Activated naive CD4-positive, alpha-beta T cell treated with anti-CD3 and anti-CD28 coated beads, Interleukin-2, amount 50 U/mL, for 72 hours (primary cell): Measurements from ENCODE around the gene DYNLL1. TPM values are rescaled to one million over a fixed set of nuclear protein-coding genes. Genes with fewer than 3 reads are reported as not detected.
A peak's percentile ranks its signal among the peaks of the same experiment; 100 is the strongest.
"Not testable (repeated sequence)": the region's sequence is repeated elsewhere in the genome, so short reads cannot be mapped to it uniquely, and the experiment has no call there.

Experiments used
- ATAC-seq, 2 donors: fragments of 150-1000 bp; cut with Tn5 transposase; 2 replicates each; pipeline ENCODE4 v1.10.0; 2021; ENCODE audit warnings: mild to moderate bottlenecking in 2 of 2, moderate library complexity in 2 of 2
- DNase-seq, 2 donors: peaks; one replicate each; pipeline ENCODE4 v3.0.0; 2021 to 2022; ENCODE audit warnings: low spot score in 2 of 2
- H3K27ac Mint-ChIP-seq, 2 donors: one replicate each; pipeline ENCODE4 v1.8.0; 2022; ENCODE audit warnings: mild to moderate bottlenecking in 2 of 2, mixed read lengths in 2 of 2
- H3K36me3 Mint-ChIP-seq, 2 donors: one replicate each; pipeline ENCODE4 v1.8.0; 2022; ENCODE audit warnings: mixed read lengths in 2 of 2
- H3K9me3 Mint-ChIP-seq, 2 donors: one replicate each; pipeline ENCODE4 v1.8.0; 2022; ENCODE audit warnings: mixed read lengths in 2 of 2
- total RNA-seq, 2 donors: library from RNA; stranded (reverse); gene quantifications; one replicate each; pipeline ENCODE4 v1.2.3, GENCODE V29; 2022

The DYNLL1 gene
- total RNA-seq, 2 donors from 2014 or later, result 49.5 to 157 TPM

GRCh38 chr12:120469450-120470149, 26.3 kb upstream of the DYNLL1 start, which contains the start of gene SRSF9:
SRSF9 (minus strand) TSS chr12:120469748; CDS start chr12:120469609, 139 bp downstream.
- Mint-ChIP-seq H3K27ac (peak within 1 kb of the TSS; percentile 89 to 95), H3K36me3 (peaks cover 6 to 15% of the 10 kb centered on the region in 2 donors), H3K9me3 (no peaks in the 10 kb centered on the region)
- peak; percentile 92 to 96 for ATAC-seq
- peak; percentile 97 to 98 for DNase-seq

DNA sequence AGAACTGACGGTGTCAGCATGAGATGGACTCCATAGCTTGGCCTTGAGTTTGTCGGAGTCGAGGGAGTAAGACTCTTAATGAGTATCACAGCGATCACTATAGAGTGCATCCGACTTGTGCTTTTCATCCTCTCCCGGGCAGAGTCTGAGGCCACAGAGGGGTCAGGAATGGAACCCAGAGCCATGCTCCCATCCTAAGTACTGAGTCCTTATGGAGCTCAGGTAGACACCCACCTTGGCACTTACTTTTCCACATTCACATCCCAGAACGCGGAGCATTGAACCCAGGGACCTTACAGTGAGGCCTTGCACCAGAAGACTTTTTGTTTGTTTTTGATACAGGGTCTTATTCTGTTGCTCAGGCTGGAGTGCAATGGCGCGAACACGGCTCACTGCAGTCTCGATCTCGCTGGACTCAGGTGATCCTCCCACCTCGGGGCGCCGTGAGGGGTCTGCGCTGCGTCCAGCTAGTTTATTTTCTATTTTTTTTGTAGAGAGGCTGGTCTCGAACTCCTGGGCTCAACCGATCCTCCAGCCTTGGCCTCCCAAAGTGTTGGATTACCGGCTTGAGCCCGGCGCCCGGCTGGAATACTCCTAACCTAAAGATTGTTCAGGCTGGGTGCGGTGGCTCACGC, 25.6 kb upstream of the DYNLL1 start:
- no peaks in the 10 kb centered on the region for H3K9me3 Mint-ChIP-seq
- H3K36me3 Mint-ChIP-seq, result peaks cover 4 to 14% of the 10 kb centered on the region in 2 donors
- no peak for DNase-seq

DNA sequence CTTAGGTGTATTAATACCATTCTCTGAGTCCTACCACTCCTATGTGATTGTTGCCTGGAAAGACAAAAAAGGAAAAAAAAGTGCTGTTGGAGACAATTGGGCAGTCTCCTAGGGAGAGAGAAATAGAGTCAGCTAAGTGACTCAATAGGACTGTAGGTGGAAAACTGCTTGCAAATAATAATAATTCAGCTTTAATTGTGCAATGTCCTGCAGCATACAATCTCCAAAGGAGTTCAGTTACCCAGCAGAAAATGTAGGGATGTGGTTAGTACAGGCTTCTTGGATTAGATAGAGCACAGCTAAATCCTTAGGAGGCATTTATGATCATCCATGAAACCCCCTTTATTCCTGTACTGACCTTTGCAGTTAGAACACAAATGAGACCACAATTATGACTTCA, 23.4 kb upstream of the DYNLL1 start:
- DNase-seq (no peak), ATAC-seq (no peak)
- Mint-ChIP-seq H3K36me3 (peaks cover 0 to 11% of the 10 kb centered on the region in 2 donors), H3K27ac (no peak overlapping the region), H3K9me3 (no peaks in the 10 kb centered on the region)

More for the DNA sequence above, 25.6 kb upstream of the DYNLL1 start:
- peak in 1 of 2 donors; percentile 32 for ATAC-seq
- H3K27ac Mint-ChIP-seq, result peak overlapping the region; percentile 79 to 89

DNA sequence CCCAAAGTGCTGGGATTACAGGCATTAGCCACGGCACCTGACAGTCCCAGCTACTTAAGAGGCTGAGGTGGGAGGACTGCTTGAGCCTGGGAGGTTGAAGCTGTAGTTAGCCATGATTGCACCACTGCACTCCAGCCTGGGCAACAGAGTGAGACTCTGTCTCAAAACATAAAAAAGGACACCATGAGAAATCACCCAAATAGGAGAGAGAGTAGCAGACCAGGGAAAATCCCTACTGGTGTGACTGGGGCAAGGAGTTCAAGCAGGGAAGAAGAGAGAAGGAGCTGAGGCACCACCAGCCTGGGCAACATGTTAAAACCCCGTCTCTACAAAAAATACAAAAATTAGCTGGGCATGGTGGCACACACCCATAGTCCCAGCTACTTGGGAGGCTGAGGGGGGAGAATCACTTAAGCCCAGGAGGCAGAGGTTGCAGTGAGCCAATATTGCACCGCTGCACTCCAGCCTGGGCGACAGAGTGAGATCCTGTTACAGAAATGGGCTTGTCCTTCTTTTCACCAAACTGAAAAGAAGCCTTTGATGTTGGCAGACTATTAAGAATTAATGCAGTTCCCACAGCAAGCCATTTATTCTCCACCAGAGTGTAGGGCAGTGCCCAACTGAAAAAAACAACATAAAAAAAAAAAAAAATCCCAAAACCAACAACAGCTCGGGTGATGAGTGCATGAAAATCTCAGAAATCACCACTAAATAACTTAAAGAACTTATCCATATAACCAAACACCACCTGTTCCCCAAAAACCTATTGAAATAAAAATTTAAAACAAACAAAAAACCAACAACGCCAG, 21.9 kb upstream of the DYNLL1 start:
- Mint-ChIP-seq H3K27ac (peak overlapping the region in 1 of 2 donors; percentile 34), H3K36me3 (no peaks in the 10 kb centered on the region), H3K9me3 (no peaks in the 10 kb centered on the region)
- ATAC-seq (no peak), DNase-seq (no peak)

DNA sequence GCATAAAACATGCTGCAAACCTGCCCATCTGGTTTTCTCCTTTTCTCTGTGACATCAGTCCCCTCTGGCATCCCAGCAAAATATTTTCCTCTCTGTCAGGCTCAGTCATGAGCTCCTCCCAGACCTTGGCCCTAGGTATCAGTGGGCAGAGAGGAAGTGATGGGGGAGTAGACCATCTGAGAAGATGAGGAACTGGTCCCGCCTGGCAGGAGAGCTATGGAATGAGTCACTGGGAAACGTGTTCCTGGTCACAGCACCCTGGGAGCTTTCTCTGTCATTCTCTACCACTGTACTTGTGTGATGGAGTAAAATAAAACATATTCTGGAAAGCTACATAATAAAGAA, 21.3 kb upstream of the DYNLL1 start:
- no peak for DNase-seq
- Mint-ChIP-seq H3K36me3 (no peaks in the 10 kb centered on the region), H3K27ac (no peak overlapping the region), H3K9me3 (no peaks in the 10 kb centered on the region)
- no peak for ATAC-seq

GRCh38 chr12:120475643-120476042, 20.3 kb upstream of the DYNLL1 start:
- Mint-ChIP-seq H3K27ac (no peak overlapping the region), H3K9me3 (no peaks in the 10 kb centered on the region), H3K36me3 (no peaks in the 10 kb centered on the region)
- ATAC-seq, result no peak
- no peak for DNase-seq

GRCh38 chr12:120479458-120479857, 16.5 kb upstream of the DYNLL1 start:
- no peak overlapping the region for H3K27ac Mint-ChIP-seq
- no peaks in the 10 kb centered on the region for H3K36me3 Mint-ChIP-seq
- no peaks in the 10 kb centered on the region for H3K9me3 Mint-ChIP-seq
- ATAC-seq (no peak), DNase-seq (no peak)

DNA sequence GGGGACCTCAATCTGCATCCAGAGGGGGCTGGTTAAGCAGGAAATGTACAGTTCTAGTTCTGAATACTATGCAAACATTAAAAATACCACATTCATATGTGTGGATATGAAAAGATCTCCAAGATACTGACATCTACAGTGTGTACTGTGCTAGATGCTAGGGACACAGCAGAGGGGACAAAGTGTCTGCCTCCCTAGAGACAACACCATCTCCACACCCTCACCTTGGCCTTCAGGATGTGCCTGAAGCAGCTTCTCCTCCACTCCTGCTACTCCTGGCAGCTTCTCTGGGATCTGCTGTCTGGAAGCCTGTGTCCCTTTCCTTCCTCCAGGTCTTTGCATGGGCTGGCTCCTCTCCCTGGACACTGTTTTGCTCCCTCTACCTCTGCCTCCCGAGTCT, 15.7 kb upstream of the DYNLL1 start:
- Mint-ChIP-seq H3K9me3 (no peaks in the 10 kb centered on the region), H3K27ac (peak overlapping the region in 1 of 2 donors; percentile 68), H3K36me3 (no peaks in the 10 kb centered on the region)
- DNase-seq (no peak), ATAC-seq (no peak)

- no peaks in the 10 kb centered on the region for H3K36me3 Mint-ChIP-seq
- peak overlapping the region; percentile 68 to 73 for H3K27ac Mint-ChIP-seq
- DNase-seq (no peak), ATAC-seq (no peak)
- no peaks in the 10 kb centered on the region for H3K9me3 Mint-ChIP-seq
These were observed 14.7 kb upstream of the DYNLL1 start for GRCh38 chr12:120481022-120481767.

GRCh38 chr12:120483621-120484020, 12.3 kb upstream of the DYNLL1 start:
- Mint-ChIP-seq H3K27ac (peak overlapping the region in 1 of 2 donors; percentile 45), H3K36me3 (no peaks in the 10 kb centered on the region), H3K9me3 (no peaks in the 10 kb centered on the region)
- DNase-seq (no peak), ATAC-seq (no peak)

DNA sequence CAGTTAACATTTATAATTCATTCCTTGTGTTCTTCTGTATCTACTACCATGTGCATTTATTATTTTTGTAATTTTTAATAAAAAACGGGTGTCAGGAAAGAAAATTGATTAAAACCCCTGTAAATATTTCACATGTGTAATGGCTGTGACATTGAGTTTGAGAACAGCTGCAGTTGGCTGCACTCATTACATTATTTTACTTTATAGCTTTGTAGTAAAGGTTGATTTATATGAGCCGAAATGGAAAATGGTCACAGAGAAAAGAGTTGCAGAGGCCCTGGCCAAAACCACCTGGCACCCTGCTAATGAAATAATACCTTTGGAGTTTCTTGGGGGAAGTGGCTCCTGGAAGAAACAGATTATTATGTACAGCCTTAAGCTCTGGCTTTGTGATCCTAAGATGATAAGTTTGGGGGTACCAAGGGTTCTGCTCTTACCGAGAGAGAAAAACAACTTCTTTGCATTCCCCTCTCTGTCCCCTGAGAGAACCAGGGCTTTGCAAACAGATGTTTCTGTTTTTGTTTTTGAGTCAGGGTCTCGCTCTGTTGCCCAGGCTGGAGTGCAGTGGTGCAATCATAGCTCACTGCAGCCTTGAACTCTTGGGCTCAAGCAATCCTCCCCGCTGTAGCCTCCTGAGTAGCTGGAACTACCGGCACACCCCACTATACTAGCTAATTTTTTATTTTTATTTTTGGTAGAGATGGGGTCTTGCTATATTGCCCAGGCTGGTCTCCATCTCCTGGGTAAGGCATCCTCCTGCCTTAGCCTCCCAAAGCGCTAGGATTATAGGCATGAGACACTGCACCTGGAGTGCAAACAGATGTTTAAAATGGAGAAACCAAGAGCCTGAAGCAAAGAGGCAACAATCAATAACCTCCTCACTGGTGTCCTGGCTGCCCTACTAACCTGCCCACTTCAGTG, 9.7 kb upstream of the DYNLL1 start:
- Mint-ChIP-seq H3K9me3 (no peaks in the 10 kb centered on the region), H3K27ac (no peak overlapping the region), H3K36me3 (no peaks in the 10 kb centered on the region)
- DNase-seq (no peak), ATAC-seq (no peak)

DNA sequence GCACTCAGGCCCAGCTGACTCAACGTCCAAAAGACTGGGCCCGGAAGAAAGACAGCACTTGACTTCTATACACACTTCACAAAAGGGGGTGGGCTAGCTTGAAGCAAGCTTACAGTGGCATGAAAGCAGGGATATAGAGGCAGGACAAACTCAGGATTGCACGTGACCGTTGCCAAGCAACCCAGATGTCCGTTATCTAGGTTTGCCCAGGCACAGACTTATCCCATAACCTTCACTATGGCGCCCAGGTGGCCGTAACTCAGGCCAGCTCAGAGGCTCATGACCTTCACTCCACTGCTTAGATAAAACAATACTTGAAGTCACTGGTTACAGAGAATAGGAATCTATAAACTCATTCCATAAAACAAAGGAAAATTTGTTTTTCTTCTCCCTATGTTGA, 8.4 kb upstream of the DYNLL1 start:
- not testable (repeated sequence) for DNase-seq, H3K36me3 Mint-ChIP-seq, ATAC-seq, H3K27ac Mint-ChIP-seq, H3K9me3 Mint-ChIP-seq

DNA sequence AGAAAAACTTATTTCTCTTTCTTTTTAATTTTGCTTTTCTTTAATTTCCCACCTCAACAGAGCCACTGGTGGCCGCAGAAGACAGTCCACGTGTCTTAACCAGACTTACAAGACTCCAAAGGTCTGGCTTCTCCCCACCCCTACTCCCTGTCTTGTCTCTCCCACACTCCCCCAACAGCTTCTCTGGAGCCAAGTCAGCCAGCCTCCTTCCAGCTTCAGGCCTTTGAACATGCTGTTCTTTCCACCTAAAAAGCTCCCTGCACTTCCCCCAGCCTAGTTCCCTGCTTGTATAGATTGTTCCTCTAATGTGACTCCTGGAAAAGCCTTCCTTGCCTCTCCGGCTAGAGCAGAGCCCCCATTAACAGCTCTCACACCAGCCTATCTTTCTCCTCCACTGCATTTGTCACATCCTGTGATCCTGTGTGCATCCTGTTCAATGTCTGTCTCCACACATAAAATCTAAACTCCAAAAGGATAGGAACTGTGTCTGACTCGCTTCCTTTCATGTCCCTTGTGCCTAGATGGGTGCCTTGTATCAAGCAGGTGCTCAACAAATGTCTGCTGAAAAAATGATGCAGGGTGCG, 7.8 kb upstream of the DYNLL1 start:
- no peaks in the 10 kb centered on the region for H3K9me3 Mint-ChIP-seq
- DNase-seq (no peak), ATAC-seq (no peak)
- H3K27ac Mint-ChIP-seq, result peak overlapping the region in 1 of 2 donors; percentile 94
- no peaks in the 10 kb centered on the region for H3K36me3 Mint-ChIP-seq

GRCh38 chr12:120489018-120489417, 6.9 kb upstream of the DYNLL1 start:
- H3K36me3 Mint-ChIP-seq, result no peaks in the 10 kb centered on the region
- no peak overlapping the region for H3K27ac Mint-ChIP-seq
- no peaks in the 10 kb centered on the region for H3K9me3 Mint-ChIP-seq
- no peak for ATAC-seq
- no peak for DNase-seq

DNA sequence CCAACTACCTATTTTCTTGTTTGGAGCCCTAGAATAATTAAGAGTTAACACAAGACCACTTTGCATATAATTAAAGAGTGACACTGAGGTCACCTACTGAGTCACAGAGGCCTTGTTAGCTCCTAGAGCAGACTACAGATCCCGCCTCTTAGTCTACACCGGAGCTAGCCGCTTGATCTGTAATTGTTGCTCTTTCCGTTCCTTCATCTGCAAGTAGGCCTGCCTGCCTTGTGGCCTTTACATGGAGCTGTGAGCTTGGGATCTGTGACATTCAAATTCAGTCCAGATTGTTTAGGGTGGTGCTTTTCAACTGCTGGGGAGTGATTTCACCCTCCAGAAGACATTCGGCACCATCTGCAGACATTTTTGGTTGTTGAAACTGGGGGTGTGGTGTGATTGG, 5.6 kb upstream of the DYNLL1 start:
- no peak for DNase-seq
- no peak for ATAC-seq
- Mint-ChIP-seq H3K9me3 (no peaks in the 10 kb centered on the region), H3K36me3 (no peaks in the 10 kb centered on the region), H3K27ac (peak overlapping the region in 1 of 2 donors; percentile 36)
